ENCODE measurements around the gene MPI.
"Not testable (repeated sequence)": the region's sequence is repeated elsewhere in the genome, so short reads cannot be mapped to it uniquely, and the experiment has no call there.

MPI gene

DNA sequence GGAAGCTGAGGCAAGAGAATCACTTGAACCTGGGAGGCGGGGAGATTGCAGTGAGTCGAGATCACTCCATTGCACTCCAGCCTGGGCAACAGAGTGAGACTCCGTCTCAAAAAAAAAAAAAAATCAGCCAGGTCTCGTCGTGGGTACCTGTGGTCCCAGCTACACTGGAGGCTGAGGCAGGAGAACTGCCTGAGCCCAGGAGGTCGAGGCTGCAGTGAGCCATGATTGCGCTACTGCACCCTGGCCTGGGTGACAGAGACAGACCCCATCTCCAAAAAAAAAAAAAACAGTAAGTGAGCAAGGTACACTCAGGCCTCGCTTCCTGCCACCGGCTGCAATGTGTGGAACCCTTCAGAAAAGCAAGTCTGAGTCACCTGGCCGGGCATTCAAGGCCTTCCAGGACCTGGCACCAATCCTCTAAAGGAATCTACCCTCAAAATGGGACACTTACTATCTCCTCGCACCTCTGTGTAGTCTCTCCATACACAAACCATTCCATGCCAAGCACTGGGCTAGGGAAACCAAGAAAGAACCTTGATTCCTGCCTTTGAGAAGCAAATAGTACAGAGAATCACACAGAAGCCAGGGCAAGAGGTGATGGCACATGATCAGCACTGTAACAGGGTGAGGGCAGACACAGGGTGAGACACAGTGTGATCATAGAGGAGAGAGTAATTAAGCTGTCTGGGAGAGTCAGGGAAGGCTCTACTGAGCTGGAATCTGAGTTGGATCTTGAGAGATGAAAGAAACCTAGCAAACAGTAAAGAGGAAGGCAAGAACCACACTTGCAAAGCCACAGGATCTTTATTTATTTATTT lies 26.4 kb upstream of the MPI start:
- no peak for DNase-seq (ENCODE audit: low read depth)

DNA sequence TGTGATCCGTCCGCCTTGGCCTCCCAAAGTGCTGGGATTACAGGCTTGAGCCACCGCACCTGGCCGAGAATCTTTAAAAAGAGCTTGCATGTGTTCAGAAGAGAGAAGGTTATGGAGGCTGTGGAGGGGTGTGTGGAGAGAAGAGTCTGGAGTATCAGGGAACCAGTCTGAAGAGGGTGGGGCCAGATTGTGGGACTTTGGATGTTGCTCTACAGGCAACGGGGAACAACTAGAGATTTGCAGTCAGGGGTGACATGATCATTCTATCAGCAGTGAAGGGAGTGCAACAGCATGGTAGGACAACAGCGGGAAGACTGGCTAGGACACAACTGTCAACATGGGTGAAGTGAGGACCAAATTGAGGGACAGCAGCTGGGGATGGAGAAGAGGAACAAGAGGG lies 25.5 kb upstream of the MPI start:
- DNase-seq (ENCODE audit: low read depth), result no peak

DNA sequence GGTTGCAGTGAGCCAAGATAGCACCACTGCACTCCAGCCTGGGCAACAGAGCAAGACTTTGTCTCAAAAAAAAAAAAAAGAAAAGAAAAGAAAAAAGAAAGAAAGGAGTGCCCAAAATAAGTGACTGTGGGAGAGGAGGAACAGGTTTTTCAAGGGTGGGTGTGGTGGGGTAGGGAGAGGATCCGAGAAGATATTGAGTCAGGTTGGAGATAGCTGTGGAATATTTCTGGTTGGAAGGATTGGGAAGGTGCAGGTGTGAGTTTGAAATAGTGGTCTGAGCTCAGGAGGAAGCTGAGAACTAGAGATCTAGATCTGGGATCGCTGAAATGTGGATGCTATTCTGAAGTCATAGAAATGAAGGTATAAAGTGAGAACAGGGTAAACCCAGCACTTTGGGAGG lies 24.5 kb upstream of the MPI start:
- no peak for DNase-seq (ENCODE audit: low read depth)

DNA sequence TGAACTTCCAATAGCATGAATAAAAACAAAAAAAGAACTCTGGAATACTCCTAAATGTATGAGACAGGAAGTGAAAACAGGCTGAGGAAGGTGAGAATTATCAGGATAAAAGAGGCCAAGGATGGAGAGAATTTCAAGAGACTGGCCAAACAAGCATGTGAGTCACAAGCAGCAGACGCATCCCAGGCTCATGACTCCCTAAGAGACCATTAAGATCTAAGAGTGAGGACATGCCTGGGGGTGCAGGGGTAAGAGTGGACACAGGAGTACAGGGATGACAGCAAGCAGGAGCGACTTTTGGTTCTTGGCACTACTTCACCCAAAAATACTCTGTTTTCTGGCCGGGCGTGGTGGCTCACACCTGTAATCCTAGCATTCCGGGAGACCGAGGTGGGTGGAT lies 23.8 kb upstream of the MPI start:
- peak; percentile 33 for DNase-seq (ENCODE audit: low read depth)

DNA sequence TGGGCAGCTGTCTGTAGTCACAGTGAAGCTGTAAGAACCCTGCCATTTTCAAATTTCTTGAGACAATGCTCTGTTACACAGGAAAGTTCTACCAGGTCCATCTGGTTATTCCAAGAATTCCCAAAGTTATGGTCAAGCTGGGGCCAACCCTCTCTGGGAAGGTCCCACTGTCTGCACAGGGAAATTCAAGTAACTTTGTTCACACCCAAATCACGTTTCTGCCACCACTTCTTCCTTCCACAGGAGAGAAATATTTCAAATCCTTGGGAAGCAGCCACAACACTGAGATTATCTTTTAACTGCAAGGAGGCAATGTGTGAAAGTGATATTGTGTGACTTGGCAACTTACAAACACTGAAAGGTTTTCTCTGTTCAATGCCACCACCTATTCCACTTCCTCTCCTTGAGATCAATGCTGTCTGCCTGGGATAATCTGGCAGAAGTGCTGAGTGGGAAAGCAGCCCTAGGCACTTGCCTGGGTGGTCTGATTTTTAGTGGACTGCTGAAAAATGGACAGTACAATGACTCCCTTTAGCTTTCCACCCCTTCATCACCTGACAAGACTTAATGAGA lies 22.3 kb upstream of the MPI start:
- DNase-seq (ENCODE audit: low read depth), result no peak

DNA sequence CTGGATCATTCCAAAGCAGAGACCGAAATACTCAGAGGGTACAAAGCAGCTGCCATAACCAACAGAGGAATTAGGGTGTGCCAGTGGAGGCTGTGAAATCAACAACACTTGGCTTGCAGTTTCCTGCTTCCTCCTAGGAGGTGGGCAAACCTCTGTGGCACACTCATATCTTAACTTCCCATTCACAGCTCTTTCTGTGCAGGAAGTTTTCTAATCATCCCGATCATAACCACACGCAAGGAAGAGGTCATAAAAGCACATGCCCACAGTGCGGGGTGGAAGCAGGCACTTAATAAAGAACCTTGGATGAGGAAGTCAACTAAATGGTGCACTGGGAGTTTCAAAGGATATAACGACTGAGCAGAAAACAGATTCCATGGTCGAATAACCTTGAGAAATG lies 21.8 kb upstream of the MPI start:
- DNase-seq (ENCODE audit: low read depth), result no peak

DNA sequence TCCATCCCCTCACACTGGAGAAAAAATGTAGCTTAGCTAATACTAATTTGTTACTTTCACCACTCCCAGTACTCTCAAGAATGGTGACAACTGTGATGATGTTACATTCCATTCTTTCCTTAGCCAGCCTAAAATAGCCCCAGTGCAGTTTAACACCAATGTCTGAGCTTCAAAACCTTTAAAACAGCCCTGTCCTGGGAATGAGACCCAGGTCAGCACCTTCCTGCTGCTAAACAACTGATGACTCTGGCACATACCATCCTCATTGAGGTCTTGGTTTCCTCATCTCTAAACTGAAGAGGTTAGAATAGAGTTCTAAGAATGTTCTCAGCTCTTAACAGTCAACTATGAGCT lies 20.5 kb upstream of the MPI start:
- DNase-seq (ENCODE audit: low read depth), result no peak

DNA sequence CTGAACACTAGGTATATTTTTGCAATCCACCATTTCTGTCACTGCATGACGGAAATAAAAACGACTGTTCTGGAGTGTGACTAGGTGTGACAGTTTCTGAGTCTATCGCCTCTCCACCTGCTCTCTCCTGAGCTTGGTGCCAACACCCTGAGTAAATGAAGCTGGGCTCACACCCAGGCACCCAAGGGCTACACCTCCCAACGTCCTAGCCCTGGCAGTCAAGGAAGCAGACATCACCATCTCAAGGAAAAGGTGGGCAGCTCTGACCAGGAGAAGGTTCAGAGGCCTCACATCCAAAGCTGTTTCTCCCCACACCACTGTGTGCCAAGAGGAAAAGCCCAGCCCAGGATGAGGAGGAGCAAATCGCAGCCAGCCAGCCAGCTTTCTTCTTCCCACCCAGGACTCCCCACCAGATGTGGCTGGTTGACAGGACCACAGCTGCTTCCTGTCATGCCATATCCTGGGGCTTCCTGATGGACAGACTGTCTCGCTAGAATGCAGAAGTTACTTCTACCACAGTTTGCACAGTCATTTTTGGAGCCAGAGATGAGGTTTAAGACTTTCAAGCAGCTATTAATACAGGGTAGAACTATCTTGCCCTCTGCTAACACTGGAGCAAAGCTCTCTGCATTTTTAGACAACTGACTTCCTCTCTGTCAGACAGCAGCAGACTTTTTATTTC lies 20.0 kb upstream of the MPI start:
- no peak for DNase-seq (ENCODE audit: low read depth)

DNA sequence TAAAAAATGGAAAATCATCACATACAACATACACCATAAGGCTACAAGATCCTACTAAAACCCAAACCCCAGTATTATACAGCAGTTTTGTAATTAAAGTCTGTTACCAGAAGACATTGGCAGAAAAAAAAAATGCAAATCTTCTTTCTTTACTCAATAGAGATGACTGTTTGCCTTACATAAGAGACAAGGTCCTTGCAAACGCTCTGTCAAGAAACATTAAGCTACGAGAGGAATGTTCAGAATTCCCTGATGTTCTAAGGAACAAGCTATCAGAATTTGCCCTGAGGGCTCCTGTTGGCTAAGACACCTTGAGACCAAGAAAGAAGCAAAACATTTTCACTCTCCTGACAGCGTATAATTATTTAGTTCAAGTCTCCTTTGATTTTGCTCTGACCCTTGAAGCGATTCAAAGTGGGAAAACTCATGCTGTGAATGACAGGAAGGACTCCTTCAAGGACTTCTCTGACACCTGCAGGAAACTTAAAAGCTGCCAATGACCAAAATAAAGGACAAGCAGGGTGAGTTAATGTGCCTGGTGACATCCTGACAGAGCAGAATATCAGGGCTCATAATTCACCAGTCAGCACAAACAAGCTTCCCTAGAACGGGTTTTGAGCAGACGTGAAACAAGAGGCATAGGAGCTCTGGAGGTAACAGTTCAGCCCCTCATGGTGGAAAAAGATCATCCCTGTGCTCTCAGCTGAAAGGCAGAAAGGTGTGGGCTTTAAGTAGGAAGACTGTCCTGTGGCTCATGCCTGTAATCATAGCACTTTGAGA lies 19.2 kb upstream of the MPI start:
- DNase-seq (ENCODE audit: low read depth), result peak; percentile 21

DNA sequence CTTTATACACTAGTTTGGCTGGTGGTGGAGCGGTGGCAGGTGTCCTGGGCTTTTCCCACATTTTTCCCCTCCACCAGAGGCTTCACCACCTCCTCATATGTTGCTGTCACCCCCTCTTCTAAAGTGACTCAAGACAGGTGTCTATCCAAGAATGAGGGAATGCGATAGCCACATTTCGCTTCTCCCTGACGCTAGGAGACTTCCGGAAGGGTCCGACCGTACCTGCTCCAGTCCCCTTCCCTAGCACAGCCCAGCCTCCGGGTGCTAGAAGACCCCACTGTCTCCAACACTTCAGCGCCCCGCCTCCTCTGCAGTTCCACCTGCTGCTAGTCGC lies 17.2 kb upstream of the MPI start:
- no peak for DNase-seq (ENCODE audit: low read depth)

DNA sequence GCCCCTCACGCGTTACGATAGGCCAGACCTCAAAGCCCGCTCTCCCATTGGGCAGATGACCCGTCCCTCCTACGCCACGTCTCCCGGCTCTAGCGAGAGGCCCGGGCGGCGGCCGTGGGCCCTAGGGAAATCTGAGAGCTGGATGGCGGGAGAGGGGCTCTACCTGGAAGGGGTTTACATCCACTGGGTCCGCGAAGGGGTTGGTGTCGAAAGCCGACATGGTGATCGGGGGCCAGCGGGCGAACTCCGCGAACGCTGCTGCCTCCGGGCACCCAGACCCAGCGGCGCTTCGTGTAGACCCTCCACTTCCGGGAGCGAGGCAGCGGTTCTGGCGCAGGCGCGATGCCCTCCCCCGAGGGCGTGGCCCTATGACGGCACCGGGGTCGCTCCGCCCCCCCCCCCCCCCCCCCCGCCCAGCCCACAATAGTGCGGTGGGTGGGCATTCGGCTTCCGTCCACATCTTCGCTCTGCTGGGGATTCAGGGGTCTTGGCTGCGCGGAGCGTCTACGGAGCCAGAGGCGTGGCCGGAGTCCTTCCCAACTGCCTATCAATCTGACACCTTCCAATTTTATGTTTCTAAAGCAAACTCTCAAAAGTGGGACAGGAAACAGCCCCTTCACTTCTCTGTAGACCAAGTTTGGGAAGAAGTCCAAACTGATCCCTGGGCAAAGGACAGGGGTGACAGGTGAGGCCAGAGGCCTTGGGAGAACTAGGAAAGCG lies 16.6 kb upstream of the MPI start, which contains the start of gene SCAMP2:
Gene SCAMP2 (minus strand): TSS at position 330 of the 720 bp plus-strand sequence. CDS start 110 bp downstream, at position 220.
- DNase-seq (ENCODE audit: low read depth), result peak; percentile 94

DNA sequence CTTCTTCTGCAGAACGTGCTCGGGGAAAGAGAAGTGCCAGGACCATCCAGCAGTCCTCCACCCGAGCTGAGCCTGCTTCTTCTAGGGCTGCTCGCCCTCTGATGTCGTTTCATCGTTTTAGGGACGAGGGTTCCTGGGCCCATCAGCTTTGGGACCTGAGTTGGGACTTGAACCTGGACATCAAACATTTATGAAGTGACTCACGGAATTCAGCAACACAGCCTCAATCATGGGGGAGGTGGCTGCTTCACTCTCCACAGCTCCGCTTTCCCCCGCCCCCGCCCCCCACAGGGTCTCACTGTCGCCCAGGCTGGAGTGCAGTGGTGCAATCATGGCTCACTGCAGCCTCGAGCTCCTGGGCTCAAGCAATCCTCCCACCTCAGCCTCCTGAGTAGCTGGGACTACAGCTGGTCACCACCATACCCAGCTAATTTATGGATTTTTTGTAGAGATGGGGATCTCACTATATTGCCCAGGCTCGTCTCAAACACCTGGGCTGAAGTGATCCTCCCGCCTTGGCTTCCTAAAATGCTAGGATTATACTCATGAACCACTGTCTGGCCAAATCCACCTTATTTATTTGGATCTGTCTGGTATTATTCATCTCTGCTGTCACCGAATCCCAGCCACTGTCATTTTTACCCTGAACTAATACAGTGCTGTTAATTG lies 16.0 kb upstream of the MPI start:
- no peak for DNase-seq (ENCODE audit: low read depth)

DNA sequence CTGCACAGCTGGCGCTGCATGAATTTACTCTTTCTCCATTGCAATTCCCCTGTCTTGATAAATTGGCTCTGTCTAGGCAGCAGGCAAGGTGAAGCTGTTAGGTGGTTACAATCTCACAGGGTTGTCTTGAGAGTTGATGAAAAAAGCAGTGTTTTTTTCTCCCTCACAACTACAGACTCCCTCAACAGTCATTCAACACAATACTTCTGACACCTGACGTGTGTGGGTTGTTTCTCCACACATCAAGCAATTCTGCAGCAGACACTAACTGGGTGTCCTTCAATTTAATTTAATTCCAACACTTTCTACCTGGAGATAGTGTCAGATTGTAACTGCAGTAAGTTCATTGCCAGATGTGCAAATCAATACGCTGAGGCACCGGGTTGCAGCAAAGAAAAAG lies 11.6 kb upstream of the MPI start:
- DNase-seq (ENCODE audit: low read depth), result no peak

DNA sequence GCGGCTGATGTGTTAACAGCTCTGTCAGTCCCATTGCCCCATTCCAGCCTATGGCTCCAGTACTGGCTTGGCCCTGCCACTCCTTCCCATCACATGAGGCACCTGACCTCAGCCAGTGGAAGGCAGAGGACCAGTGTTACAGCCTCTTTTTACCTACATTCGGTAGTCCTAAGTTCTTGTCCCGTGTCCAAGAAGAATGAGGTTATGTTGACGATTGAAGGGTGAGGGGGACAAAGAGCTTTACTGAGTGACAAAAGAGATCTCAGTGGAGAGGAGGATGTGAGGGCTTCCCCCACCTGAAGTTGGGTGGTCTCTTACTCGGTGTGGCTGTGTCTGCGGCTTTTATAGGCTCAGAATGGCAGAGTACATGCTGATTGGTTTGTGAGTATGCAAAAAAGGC lies 7.3 kb upstream of the MPI start:
- no peak for DNase-seq (ENCODE audit: low read depth)

DNA sequence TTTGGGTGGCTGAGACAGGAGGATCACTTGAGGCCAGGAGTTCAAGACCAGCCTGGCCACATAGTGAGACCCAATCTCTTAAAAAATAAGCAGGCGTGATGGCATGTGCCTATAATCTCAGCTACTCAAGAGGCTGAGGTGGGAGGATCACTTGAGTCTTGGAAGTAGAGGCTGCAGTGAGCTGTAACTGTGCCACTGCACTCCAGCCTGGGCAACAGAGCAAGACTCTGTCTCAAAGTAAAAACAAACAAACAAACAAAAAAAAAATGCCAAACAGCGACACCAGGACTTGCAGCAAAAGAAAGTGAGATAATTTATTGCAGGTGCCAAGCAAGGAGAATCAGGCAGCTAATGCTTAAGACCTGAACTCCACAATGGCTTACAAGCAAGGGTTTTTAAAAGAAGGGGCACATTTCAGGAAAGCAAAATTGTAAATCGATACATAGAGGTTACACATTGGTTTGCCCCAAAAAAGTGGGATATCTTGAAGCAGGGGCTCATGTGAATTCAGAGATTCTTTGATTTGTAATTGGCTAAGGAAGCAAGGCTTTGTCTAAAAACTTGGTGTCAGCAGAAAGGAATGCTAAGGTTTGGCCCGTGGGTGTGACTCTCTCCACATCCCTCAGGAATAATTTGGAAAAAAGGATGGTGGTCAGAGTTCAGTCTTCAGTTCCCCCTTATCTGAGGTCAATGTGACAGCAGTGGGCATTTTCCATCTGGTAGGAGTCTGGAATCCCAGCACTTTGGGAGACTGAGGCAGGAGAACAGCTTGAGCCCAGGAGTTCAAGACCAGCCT lies 5.2 kb upstream of the MPI start:
- DNase-seq (ENCODE audit: low read depth), result no peak

DNA sequence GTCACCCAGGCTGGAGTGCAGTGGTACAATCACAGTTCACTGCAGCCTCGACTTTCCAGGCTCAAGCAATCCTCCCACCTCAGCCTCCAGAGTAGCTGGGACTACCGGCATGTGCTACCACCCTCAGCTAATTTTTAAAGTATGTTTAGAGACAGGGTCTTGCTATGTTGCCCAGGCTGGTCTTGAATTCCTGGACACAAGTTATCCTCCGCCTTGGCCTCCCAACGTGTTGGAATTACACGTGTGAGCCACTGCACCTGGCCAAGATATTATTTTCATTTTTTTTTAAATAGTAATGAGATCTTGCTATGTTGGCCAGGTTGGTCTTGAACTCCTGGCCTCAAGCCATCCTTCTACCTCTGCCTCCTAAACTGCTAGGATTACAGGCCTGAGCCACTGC lies 4.4 kb upstream of the MPI start:
- DNase-seq (ENCODE audit: low read depth), result no peak

DNA sequence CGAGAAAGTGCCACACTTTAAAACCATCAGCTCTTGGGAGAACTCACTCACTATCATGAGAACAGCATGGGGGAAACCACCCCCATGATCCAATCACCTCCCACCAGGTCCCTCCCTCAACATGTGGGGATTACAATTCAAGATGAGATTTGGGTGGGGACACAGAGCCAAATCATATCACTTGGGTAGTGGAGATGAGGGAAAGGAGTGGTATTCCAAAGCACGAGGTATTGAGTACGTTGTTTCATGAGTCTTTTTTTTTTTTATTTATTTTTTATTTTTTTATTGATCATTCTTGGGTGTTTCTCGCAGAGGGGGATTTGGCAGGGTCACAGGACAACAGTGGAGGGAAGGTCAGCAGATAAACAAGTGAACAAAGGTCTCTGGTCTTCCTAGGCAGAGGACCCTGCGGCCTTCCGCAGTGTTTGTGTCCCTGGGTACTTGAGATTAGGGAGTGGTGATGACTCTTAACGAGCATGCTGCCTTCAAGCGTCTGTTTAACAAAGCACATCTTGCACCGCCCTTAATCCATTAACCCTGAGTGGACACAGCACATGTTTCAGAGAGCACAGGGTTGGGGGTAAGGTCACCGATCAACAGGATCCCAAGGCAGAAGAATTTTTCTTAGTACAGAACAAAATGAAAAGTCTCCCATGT lies 2.2 kb upstream of the MPI start:
- DNase-seq (ENCODE audit: low read depth), result not testable (repeated sequence)

DNA sequence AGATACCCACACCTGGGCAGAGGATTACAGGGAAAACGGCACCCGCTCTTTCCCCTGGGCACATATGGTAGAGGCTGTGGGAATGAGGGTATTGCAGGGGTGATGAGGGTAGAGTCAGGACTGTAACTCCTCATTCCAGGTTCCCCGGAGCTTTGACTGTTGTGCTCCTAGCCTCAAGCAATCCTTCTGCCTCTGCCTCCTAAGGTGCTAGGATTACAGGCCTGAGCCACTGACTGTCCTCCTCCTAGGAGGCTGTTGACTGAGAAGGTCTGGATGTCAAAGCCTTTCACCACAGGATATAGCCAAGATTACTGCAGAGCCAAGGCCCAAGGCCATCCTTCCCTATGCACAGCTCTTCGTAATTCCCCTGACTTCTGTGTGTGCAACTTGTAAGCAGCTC lies 1.1 kb upstream of the MPI start:
- DNase-seq (ENCODE audit: low read depth), result no peak

DNA sequence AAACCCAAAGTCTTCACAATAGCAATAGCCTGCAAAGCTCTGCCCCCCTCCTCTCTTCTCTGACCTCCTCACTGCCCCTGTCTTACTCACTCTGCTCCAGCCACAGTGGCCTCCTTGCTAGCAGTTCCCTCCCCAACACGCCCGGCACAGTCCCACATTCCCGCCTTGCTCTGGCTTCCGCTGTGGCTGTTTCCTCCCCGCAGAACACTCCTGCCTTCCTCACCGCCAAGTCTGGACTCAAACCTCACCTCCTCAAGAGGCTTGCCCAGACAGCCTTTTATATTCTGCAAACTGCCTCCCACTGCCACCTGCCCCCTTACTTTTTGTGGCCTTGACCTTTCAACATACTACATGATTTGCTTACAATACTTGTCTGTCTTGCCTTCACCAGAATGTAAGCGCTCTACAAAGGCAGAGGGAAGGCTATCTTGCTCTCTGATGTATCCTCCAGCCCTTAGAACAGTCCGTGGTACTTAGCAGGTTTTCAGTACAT lies 406 bp upstream of the MPI start:
- no peak for DNase-seq (ENCODE audit: low read depth)

DNA sequence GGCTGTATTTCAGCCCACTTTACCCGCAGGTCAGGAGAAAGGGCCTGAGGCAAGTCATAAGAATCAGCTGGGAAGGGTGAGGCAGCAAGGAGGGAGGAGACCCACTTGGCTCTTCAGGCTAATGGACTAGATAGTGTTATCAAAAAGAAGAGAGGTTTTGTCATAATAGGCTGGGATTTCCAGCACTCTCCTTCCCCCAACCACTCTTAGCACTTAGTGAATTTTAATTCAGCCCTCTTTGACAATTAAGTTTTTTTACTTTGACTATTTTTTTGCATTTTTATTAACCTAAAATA lies 771 bp downstream of the MPI start:
- no peak for DNase-seq (ENCODE audit: low read depth)

All from fibroblast of gingiva (primary cell).